ENCODE measurements around the gene EGLN3.

DNA sequence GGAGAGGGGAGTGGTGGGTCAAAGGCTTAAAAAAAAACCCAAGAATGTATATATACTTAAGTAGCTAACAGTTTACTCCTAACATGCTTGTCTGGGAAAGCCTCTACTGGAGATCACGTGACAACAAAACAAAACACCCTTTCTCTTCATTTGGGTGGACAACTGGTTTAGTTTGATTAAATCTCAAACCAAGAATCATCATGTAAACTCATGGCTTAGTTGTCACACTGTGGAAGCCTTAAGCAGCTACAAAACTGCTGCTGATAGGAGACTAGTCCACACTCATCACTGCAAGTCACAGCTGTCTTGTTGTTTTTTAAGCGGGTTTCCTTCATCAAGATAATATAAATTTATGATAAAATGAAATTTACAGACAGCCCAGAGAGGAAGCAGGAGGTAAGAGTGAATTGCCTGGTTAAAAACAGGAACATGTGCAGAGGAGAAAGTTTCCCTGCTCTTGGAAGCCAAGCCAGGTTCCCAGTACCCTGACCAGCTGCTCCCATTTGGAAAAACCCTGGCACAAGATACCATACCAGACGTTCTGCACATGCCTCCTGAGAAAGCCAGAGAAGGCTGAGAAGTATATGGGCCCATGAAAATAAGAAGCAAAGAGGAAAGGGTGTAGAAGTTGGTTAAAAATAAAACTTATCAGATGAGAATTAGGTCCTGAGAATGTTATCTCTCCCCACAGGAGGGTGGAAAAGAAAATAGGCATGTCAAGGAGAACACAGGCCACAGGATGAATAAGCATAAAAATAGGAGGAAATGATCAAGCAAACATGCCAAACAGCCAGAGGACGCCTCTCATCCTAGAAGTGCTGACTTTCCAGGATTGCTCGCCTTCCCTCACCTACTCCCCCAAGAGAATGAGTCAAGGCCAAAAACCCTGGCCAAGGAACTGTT lies 34.0 kb downstream of the EGLN3 start:
- TF ChIP-seq NR2C1 (IDR thresholded peaks at IDR 0.05): no peak
- TF ChIP-seq SUPT20H (IDR thresholded peaks at IDR 0.05; ENCODE audit: borderline replicate concordance, control insufficient read depth, low read depth, low read length): no peak
- TF ChIP-seq BACH1 (IDR thresholded peaks at IDR 0.05; ENCODE audit: borderline replicate concordance): no peak
- TF ChIP-seq, protein P1, sequence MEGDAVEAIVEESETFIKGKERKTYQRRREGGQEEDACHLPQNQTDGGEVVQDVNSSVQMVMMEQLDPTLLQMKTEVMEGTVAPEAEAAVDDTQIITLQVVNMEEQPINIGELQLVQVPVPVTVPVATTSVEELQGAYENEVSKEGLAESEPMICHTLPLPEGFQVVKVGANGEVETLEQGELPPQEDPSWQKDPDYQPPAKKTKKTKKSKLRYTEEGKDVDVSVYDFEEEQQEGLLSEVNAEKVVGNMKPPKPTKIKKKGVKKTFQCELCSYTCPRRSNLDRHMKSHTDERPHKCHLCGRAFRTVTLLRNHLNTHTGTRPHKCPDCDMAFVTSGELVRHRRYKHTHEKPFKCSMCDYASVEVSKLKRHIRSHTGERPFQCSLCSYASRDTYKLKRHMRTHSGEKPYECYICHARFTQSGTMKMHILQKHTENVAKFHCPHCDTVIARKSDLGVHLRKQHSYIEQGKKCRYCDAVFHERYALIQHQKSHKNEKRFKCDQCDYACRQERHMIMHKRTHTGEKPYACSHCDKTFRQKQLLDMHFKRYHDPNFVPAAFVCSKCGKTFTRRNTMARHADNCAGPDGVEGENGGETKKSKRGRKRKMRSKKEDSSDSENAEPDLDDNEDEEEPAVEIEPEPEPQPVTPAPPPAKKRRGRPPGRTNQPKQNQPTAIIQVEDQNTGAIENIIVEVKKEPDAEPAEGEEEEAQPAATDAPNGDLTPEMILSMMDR (IDR thresholded peaks at IDR 0.05 in 2 of 3, conservative IDR thresholded peaks at IDR 0.05 in 1 of 3; ENCODE audit: control insufficient read depth in 2 of 3, extremely low read depth in 1 of 3, insufficient read depth in 1 of 3, low read depth in 3 of 3, low read length in 3 of 3): no peak
- TF ChIP-seq POLR2A (IDR thresholded peaks at IDR 0.05; ENCODE audit: low read depth, low read length): no peak
- TF ChIP-seq CHD2 (IDR thresholded peaks at IDR 0.05; ENCODE audit: borderline replicate concordance, low read depth, low read length): no peak
- TF ChIP-seq RAD21 (IDR thresholded peaks at IDR 0.05; ENCODE audit: insufficient read depth, low read depth, low read length): no peak
- no peak for TF ChIP-seq CREM (IDR thresholded peaks at IDR 0.05; ENCODE audit: low read depth)
- no peak for TF ChIP-seq JUNB (IDR thresholded peaks at IDR 0.05)
- TF ChIP-seq, protein P2, sequence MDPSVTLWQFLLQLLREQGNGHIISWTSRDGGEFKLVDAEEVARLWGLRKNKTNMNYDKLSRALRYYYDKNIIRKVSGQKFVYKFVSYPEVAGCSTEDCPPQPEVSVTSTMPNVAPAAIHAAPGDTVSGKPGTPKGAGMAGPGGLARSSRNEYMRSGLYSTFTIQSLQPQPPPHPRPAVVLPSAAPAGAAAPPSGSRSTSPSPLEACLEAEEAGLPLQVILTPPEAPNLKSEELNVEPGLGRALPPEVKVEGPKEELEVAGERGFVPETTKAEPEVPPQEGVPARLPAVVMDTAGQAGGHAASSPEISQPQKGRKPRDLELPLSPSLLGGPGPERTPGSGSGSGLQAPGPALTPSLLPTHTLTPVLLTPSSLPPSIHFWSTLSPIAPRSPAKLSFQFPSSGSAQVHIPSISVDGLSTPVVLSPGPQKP (IDR thresholded peaks at IDR 0.05; ENCODE audit: low read depth, low read length): no peak
- TF ChIP-seq EP300 (IDR thresholded peaks at IDR 0.05; ENCODE audit: borderline replicate concordance in 1 of 2, control insufficient read depth in 1 of 2, low read depth in 2 of 2, low read length in 2 of 2): no peak
- TF ChIP-seq TAF1 (IDR thresholded peaks at IDR 0.05; ENCODE audit: borderline replicate concordance, low read depth, low read length): no peak
- TF ChIP-seq, protein P3, sequence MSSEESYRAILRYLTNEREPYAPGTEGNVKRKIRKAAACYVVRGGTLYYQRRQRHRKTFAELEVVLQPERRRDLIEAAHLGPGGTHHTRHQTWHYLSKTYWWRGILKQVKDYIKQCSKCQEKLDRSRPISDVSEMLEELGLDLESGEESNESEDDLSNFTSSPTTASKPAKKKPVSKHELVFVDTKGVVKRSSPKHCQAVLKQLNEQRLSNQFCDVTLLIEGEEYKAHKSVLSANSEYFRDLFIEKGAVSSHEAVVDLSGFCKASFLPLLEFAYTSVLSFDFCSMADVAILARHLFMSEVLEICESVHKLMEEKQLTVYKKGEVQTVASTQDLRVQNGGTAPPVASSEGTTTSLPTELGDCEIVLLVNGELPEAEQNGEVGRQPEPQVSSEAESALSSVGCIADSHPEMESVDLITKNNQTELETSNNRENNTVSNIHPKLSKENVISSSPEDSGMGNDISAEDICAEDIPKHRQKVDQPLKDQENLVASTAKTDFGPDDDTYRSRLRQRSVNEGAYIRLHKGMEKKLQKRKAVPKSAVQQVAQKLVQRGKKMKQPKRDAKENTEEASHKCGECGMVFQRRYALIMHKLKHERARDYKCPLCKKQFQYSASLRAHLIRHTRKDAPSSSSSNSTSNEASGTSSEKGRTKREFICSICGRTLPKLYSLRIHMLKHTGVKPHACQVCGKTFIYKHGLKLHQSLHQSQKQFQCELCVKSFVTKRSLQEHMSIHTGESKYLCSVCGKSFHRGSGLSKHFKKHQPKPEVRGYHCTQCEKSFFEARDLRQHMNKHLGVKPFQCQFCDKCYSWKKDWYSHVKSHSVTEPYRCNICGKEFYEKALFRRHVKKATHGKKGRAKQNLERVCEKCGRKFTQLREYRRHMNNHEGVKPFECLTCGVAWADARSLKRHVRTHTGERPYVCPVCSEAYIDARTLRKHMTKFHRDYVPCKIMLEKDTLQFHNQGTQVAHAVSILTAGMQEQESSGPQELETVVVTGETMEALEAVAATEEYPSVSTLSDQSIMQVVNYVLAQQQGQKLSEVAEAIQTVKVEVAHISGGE (CRISPR knock-in tag; IDR thresholded peaks at IDR 0.05): no peak
- no peak for TF ChIP-seq GABPA (IDR thresholded peaks at IDR 0.05; ENCODE audit: low read depth)

All from GM12878 (cell line).